ENCODE data around the gene GLUL.

DNA sequence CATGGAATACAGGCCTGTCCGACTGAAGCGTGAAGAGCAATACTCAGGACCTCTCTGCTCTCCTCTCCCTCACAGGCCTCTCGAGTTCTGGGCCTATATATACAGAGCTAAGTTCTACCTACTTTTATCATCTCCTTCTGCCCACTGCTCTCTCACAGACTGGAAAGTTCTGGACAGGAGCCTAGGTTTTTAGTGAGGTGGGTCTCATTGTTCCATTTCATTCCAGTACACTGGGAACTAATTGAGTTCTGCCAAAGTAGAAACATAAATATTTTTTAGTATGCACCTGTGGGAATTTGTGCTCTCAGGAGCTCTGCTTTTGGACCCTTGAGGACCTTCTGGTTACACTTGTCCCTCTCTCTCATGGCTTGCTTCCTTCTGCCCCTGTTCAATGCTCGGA, 9.0 kb upstream of the GLUL start, which contains the start of gene TEDDM1:
- TF ChIP-seq POLR2A (IDR thresholded peaks at IDR 0.05; ENCODE audit: low read depth, low read length) (no peak), TAF1 (IDR thresholded peaks at IDR 0.05; ENCODE audit: low read depth, low read length) (no peak), POLR2AphosphoS5 (IDR thresholded peaks at IDR 0.05; ENCODE audit: low read depth, low read length) (no peak), POU2F2 (IDR thresholded peaks at IDR 0.05; ENCODE audit: low read depth, low read length) (no peak), SPI1 (IDR thresholded peaks at IDR 0.05; ENCODE audit: low read depth, low read length) (no peak), PAX5 (IDR thresholded peaks at IDR 0.05; ENCODE audit: insufficient read depth, low read length, severe bottlenecking) (no peak)

Measured in GM12891 (cell line).